ENCODE results near the gene CROCC.
"Not testable (repeated sequence)": the region's sequence is repeated elsewhere in the genome, so short reads cannot be mapped to it uniquely, and the experiment has no call there.

CROCC gene

DNA sequence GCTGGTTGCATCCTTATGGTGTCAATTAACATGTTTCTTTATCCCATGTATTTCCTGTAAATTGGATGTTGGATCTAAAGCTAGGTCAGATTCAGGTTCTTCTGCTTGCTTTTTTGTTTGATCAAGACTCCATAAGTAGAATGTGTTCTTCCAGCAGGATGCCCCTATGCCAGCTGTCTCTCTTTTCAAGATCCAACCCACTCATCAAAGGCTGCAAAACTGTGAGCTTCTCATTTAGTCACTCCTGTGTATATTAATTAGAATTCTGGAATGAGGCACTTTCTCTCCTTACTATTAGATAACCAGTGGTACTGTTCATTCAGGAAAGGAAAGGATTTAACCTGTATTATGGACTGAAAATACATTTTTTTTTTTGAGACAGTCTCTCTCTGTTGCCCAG lies 12.2 kb downstream of the CROCC start:
- CTCF ChIA-PET: interaction anchor here (1.0 kb wide), 1 partner anchor 26 kb away, joined by 3 read pairs; no protein-coding TSS in a partner anchor
- not testable (repeated sequence) for H3K27ac Mint-ChIP-seq, DNase-seq, H3K4me1 Mint-ChIP-seq, H3K4me3 Mint-ChIP-seq, H3K36me3 Mint-ChIP-seq, H3K9me3 Mint-ChIP-seq, H3K27me3 Mint-ChIP-seq

DNA sequence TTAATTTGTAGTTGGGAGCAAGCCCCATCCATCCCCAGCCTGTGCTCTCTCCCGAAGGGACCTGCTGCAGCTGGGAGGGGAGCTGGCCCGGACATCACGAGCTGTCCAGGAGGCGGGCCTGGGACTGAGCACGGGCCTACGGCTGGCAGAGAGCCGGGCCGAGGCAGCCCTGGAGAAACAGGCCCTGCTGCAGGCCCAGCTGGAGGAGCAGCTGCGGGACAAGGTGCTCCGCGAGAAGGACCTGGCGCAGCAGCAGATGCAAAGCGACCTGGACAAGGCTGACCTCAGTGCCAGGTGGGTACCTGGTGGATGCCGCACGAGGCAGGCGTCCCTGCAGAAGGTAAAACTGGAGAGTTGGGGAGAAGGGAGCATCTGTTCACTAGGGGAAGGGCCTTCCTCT lies 14.8 kb downstream of the CROCC start:
- H3K4me3 Mint-ChIP-seq, H3K9me3 Mint-ChIP-seq, H3K36me3 Mint-ChIP-seq, CTCF ChIA-PET, H3K4me1 Mint-ChIP-seq, DNase-seq, H3K27ac Mint-ChIP-seq, H3K27me3 Mint-ChIP-seq: not testable (repeated sequence)

DNA sequence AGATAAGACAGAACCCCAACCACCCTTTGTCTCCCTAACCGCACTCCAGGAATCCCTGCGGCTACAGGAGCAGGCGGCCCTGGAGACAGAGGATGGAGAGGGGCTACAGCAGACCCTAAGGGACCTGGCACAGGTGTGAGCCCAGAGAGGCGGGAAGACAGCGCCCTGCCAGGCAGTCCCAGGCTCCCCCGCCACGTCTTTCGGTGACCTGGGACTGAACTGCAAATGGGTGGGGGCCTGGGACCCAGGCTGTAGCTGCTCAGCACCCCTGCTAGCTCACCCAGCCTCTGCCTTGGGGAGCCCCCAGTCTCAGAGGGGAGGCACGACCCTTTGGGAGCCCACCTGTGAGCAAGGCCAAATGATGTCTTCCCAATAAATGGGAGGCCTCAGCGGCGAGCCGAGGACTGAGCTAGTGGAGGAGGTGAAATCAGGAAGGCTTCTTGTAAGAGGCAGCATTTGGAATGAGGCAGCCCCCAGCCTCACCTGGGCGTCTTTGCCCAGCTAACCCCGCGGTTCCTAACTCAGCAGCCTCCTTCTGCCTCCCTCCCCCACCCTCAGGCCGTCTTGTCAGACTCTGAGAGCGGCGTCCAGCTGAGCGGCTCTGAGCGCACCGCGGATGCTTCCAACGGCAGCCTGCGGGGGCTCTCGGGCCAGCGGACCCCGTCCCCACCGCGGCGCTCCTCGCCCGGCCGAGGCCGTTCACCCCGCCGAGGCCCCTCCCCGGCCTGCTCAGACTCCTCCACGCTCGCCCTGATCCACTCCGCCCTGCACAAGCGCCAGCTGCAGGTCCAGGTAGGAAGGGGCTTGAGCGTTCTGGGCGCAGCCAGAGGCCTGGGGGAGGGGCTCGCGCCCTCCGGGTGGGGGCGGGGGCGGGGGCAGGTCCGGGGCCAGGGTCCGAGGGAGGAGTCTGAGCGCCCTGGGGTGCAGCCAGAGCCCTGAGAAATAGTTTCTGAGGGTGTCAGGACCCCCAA lies 16.9 kb downstream of the CROCC start:
- CTCF ChIA-PET: no interaction called here
- no peak overlapping the region for H3K27ac Mint-ChIP-seq

DNA sequence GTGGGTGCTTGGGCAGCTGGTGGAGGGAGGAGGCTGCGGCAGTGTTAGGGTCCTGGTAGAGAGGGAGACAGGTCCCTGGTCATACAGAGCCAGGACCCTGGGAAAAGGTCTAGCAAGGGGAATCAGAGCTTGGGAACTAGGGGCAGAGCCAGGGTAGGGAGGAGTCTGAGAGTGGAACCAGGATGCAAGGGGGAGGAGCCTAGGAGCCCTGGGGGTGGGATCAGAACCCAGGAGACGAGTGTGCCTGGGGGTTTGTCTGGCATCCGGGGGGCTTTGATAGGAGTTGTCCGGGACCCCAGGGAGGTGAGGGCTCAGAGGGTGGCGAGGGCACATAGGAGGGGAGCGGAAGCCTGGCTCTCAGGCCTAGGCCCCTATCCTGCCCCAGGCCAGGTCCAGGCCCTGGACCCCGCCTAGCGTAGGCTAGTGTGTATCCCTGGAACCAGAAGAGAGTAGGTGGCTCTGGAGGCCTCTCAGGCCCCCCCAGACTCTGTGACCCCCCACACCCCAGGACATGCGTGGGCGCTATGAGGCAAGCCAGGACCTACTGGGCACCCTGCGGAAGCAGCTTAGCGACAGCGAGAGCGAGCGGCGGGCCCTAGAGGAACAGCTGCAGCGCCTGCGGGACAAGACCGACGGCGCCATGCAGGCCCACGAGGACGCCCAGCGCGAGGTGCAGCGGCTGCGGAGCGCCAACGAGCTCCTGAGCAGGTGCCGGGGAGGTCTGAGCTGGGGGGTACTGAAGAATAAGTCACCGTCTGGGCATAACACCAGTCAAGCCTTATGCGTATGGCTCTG lies 17.9 kb downstream of the CROCC start:
- DNase-seq, H3K4me3 Mint-ChIP-seq, H3K9me3 Mint-ChIP-seq, H3K36me3 Mint-ChIP-seq, H3K4me1 Mint-ChIP-seq, H3K27me3 Mint-ChIP-seq, H3K27ac Mint-ChIP-seq: not testable (repeated sequence)
- CTCF ChIA-PET: interaction anchor here (1.4 kb wide), 1 partner anchor 12 kb away, joined by 6 read pairs; no protein-coding TSS in a partner anchor

More for the DNA sequence above, 16.9 kb downstream of the CROCC start:
- Mint-ChIP-seq H3K36me3 (no peaks in the 10 kb centered on the region), H3K9me3 (no peaks in the 10 kb centered on the region), H3K4me1 (no peaks in the 10 kb centered on the region), H3K4me3 (no peak overlapping the region), H3K27me3 (no peaks in the 10 kb centered on the region)
- no peak for DNase-seq

DNA sequence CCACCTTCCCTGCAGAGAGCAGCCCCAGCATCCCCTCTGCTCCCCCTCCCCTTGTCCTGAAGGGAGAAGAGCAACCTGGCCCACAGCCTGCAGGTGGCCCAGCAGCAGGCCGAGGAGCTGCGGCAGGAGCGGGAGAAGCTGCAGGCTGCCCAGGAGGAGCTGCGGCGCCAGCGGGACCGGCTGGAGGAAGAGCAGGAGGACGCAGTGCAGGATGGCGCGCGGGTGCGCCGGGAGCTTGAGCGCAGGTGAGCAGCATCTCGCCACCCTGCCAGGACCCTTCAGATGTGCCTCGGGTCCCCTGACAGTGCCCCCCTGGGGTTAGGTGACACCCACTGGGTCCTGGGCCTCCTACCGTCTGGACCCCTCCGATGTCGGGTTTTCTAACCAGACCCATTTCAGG lies 22.3 kb downstream of the CROCC start:
- Mint-ChIP-seq H3K27me3 (peaks cover 4% of the 10 kb centered on the region), H3K4me1 (no peaks in the 10 kb centered on the region), H3K9me3 (no peaks in the 10 kb centered on the region), H3K36me3 (peaks cover 2% of the 10 kb centered on the region), H3K27ac (no peak overlapping the region), H3K4me3 (no peak overlapping the region)
- CTCF ChIA-PET: no interaction called here
- no peak for DNase-seq

DNA sequence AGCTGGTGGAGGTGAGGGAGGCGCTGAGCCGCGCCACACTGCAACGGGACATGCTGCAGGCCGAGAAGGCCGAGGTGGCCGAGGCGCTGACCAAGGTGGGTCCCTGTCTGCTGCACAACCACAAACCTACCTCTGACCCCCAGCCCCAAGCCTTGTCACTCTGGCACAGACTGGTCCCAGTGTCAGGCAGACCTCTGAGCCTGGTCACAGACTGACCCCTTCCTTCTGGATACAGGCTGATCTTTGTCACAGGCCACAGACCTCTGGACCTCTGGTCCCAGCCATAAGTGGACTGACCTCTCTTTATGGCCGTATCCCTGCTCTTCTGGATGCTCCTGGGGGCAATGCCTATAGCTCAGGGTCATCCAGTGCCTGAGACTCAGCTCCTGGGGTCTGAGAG lies 23.8 kb downstream of the CROCC start:
- not testable (repeated sequence) for H3K27ac Mint-ChIP-seq, H3K4me1 Mint-ChIP-seq, H3K27me3 Mint-ChIP-seq, DNase-seq, H3K36me3 Mint-ChIP-seq, H3K4me3 Mint-ChIP-seq, H3K9me3 Mint-ChIP-seq
- CTCF ChIA-PET: interaction anchor here (1.6 to 2.2 kb wide), 2 partner anchors 15 to 101 kb away, joined by 5 to 6 read pairs; no protein-coding TSS in a partner anchor

DNA sequence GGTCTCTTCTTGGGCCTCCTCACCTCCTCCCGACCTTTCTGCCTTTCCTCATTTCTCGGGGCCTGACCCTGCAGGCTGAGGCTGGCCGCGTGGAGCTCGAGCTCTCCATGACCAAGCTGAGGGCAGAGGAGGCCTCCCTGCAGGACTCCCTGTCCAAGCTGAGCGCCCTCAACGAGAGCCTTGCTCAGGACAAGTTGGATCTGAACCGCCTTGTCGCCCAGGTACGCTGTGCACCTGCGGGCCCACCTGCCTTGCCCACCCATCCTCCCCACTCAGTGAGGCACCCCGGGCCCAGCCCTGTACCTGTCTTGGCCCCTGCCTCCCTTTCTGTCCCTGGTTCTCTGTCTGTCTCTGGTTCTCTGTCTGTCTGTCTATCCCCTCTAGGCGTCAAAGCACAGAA lies 24.5 kb downstream of the CROCC start:
- not testable (repeated sequence) for H3K27ac Mint-ChIP-seq, H3K4me1 Mint-ChIP-seq, H3K4me3 Mint-ChIP-seq, DNase-seq, H3K36me3 Mint-ChIP-seq, H3K9me3 Mint-ChIP-seq, H3K27me3 Mint-ChIP-seq
- CTCF ChIA-PET: interaction anchor here (1.6 to 2.2 kb wide), 3 partner anchors 15 to 324 kb away, joined by 5 to 16 read pairs (median 6); no protein-coding TSS in a partner anchor

DNA sequence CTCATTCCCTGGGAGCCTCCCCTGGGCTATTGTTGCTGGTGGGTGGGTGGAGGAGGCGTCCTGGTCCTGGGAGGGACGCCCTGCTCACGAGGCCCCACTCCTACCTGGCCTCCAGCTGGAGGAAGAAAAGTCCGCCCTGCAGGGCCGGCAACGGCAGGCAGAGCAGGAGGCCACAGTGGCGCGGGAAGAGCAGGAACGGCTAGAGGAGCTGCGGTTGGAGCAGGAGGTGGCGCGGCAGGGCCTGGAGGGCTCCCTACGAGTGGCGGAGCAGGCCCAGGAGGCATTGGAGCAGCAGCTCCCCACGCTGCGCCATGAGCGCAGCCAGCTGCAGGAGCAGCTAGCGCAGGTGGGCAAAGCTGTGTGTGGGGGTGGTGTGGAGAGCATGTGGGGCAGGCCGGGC lies 24.9 kb downstream of the CROCC start:
- no peak overlapping the region for H3K4me3 Mint-ChIP-seq
- no peak for DNase-seq
- CTCF ChIA-PET: interaction anchor here (2.2 to 2.3 kb wide), 3 partner anchors 14 to 325 kb away, joined by 5 to 16 read pairs (median 6); no protein-coding TSS in a partner anchor
- H3K9me3 Mint-ChIP-seq: no peaks in the 10 kb centered on the region
- H3K27me3 Mint-ChIP-seq: peaks cover 4% of the 10 kb centered on the region
- H3K4me1 Mint-ChIP-seq: no peaks in the 10 kb centered on the region
- peaks cover 2% of the 10 kb centered on the region for H3K36me3 Mint-ChIP-seq
- no peak overlapping the region for H3K27ac Mint-ChIP-seq

DNA sequence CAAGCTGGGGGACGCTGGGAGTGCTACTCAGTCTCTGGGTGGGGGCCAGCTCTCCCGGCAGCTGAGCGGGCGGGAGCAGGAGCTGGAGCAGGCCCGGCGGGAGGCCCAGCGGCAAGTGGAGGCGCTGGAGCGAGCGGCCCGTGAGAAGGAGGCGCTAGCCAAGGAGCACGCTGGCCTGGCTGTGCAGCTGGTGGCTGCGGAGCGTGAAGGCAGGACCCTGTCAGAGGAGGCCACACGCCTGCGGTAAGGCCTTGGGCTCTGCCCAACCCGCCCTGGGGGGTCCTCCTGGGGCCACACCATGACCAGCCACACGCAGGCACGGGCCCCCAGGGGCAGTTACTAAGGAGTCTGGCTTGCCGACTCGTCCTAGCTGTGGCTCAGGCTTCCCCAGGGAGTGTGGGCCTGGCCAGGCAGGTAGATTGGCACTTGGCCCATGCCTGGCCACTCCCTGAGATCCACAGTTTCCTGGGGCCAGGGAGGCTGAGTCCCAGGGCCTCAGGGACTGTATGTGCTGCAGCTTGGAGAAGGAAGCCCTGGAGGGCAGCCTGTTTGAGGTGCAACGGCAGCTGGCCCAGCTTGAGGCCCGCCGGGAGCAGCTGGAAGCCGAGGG lies 26.7 kb downstream of the CROCC start:
- not testable (repeated sequence) for H3K4me1 Mint-ChIP-seq, H3K36me3 Mint-ChIP-seq, H3K27me3 Mint-ChIP-seq, H3K9me3 Mint-ChIP-seq, DNase-seq, H3K27ac Mint-ChIP-seq, H3K4me3 Mint-ChIP-seq
- CTCF ChIA-PET: interaction anchor here (2.2 to 2.3 kb wide), 2 partner anchors 12 to 326 kb away, joined by 6 to 16 read pairs; no protein-coding TSS in a partner anchor

DNA sequence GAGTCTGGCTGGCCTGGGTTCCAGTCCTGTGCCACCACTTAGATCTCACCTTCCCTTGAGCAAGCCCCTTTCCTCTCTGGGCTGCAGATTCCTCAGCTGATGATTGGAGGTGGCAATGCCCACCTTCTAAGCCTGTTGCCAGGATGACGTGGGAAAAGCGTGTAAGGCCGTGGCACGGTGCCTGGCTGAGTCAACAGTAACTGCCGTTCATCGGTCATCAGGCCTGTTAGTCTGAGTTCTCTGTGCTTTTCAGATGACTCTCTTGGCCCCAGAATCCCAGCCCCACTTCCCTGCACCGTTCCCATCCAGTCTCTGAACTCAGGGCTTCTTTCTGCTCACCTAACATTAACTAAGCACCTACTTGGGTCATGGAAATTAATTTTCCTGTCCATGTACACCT lies 27.3 kb downstream of the CROCC start:
- H3K36me3 Mint-ChIP-seq, H3K4me1 Mint-ChIP-seq, H3K4me3 Mint-ChIP-seq, DNase-seq, H3K27me3 Mint-ChIP-seq, H3K9me3 Mint-ChIP-seq, H3K27ac Mint-ChIP-seq: not testable (repeated sequence)
- CTCF ChIA-PET: interaction anchor here (1.2 to 3.6 kb wide), 2 partner anchors 96 to 98 kb away, joined by 4 to 18 read pairs; no protein-coding TSS in a partner anchor

DNA sequence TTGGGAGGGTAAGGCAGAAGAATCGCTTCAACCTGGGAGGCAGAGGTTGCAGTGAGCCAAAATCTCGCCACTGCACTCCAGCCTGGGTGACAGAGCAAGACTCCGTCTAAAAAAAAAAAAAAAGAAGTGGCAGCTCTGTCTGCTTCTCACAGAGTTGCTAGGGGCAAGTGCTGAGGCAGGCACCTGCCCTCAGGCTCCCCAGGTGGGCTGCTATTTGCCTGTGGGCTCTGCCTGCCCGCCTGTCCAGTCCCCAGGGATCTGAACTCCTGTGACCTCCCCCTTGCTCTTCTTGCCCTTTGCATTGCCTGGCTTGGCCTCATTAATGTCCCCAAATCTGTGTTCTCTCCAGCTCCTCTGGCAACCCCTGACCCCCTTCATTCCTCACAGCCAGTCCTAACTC lies 30.6 kb downstream of the CROCC start:
- not testable (repeated sequence) for H3K27ac Mint-ChIP-seq
- CTCF ChIA-PET: interaction anchor here (0.7 to 3.6 kb wide), 12 partner anchors 8 to 330 kb away, joined by 3 to 27 read pairs (median 5); no protein-coding TSS in a partner anchor

DNA sequence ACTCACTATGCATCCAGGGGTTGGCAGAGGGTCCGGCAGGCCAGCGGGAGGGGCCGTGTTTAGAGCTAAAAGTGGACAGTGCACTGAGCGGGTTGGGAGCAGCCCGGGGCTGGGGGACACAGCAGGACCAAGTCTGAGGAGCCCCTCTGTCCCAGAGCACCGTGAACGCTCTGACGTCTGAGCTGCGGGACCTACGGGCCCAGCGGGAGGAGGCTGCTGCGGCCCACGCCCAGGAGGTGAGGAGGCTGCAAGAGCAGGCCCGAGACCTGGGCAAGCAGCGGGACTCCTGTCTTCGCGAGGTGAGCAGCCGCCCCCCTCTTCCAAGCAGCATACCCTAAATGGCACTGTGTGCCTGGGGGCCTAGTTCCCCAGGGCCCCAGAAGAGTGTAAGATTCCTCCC lies 32.8 kb downstream of the CROCC start:
- DNase-seq: no peak
- no peaks in the 10 kb centered on the region for H3K36me3 Mint-ChIP-seq
- H3K27me3 Mint-ChIP-seq: no peaks in the 10 kb centered on the region
- H3K9me3 Mint-ChIP-seq: no peaks in the 10 kb centered on the region
- no peak overlapping the region for H3K27ac Mint-ChIP-seq
- no peaks in the 10 kb centered on the region for H3K4me1 Mint-ChIP-seq
- CTCF ChIA-PET: interaction anchor here (1.1 kb wide), 1 partner anchor 91 kb away, joined by 3 read pairs; no protein-coding TSS in a partner anchor
- H3K4me3 Mint-ChIP-seq: no peak overlapping the region

More for the DNA sequence above, 30.6 kb downstream of the CROCC start:
- not testable (repeated sequence) for H3K36me3 Mint-ChIP-seq, H3K4me1 Mint-ChIP-seq, H3K4me3 Mint-ChIP-seq, DNase-seq, H3K9me3 Mint-ChIP-seq, H3K27me3 Mint-ChIP-seq

DNA sequence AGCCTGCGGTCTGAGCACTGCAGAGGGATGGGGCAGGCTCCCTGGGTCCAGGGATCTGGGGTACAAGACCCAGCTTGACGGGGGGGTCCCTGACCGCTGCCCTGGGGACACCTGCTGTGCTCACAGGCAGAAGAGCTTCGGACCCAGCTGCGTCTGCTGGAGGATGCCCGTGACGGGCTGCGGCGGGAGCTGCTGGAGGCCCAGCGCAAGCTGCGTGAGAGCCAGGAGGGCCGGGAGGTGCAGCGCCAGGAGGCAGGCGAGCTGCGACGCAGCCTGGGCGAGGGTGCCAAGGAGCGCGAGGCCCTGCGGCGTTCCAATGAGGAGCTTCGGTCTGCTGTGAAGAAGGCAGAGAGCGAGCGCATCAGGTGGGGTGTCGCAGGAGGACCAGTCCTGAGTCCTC lies 33.5 kb downstream of the CROCC start:
- CTCF ChIA-PET: interaction anchor here (0.9 to 1.4 kb wide), 3 partner anchors 8 to 91 kb away, joined by 3 read pairs; no protein-coding TSS in a partner anchor

DNA sequence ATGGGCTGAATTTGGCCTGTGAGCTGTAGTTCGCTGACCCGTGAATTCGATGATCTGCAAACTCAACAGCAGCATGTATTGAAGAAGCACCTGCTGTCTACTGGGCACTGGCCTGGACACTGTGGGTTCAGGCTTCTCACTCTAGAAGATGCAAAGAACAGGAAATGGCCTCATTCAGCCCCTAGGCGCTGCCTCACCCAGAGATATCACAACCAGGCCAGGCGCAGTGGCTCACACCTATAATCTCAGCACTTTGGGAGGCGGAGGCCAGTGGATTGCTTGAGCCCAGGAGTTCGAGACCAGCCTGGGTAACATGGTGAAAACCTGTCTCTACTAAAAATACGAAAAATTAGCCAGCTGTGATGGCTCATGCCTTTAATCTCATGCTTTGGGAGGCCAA lies 35.0 kb downstream of the CROCC start:
- H3K9me3 Mint-ChIP-seq: no peaks in the 10 kb centered on the region
- H3K27me3 Mint-ChIP-seq: no peaks in the 10 kb centered on the region
- no peak for DNase-seq
- peaks cover 13% of the 10 kb centered on the region for H3K4me1 Mint-ChIP-seq
- H3K27ac Mint-ChIP-seq: no peak overlapping the region
- CTCF ChIA-PET: interaction anchor here (1.4 kb wide), 1 partner anchor 54 kb away, joined by 3 read pairs; no protein-coding TSS in a partner anchor
- no peak overlapping the region for H3K4me3 Mint-ChIP-seq
- H3K36me3 Mint-ChIP-seq: no peaks in the 10 kb centered on the region

More for the DNA sequence above, 33.5 kb downstream of the CROCC start:
- Mint-ChIP-seq H3K27me3 (no peaks in the 10 kb centered on the region), H3K4me1 (peaks cover 1% of the 10 kb centered on the region), H3K27ac (no peak overlapping the region), H3K4me3 (no peak overlapping the region), H3K36me3 (no peaks in the 10 kb centered on the region), H3K9me3 (no peaks in the 10 kb centered on the region)
- DNase-seq: no peak
